H9 (cell line): Measurements from ENCODE around the gene MYL3. TPM values are rescaled to one million over a fixed set of nuclear protein-coding genes. Genes with fewer than 3 reads are reported as not detected.

Experiments
- DNase-seq: peaks from one replicate; pipeline ENCODE4 v3.0.0-alpha.2; 2017
- H2AFZ ChIP-seq: one replicate; pipeline ENCODE4 v1.6.1; 2013; ENCODE audit warnings: mild to moderate bottlenecking, low read length, control low read depth, moderate library complexity
- H2AK5ac ChIP-seq: 2 replicates; pipeline ENCODE4 v1.6.1; 2013; ENCODE audit warnings: low read length, control low read depth, mixed read lengths; ENCODE audit not compliant: insufficient read length
- H2BK120ac ChIP-seq: one replicate; pipeline ENCODE4 v1.6.1; 2013; ENCODE audit warnings: low read depth, mild to moderate bottlenecking, low read length, control low read depth, inconsistent platforms; ENCODE audit not compliant: poor library complexity, severe bottlenecking
- H2BK12ac ChIP-seq: 2 replicates; pipeline ENCODE4 v1.6.1; 2013; ENCODE audit warnings: low read length, control low read depth, mixed read lengths, low read depth; ENCODE audit not compliant: insufficient read length
- H2BK15ac ChIP-seq: 2 replicates; pipeline ENCODE4 v1.6.1; 2013; ENCODE audit warnings: low read depth, low read length, control low read depth
- H2BK20ac ChIP-seq: one replicate; pipeline ENCODE4 v1.6.1; 2013; ENCODE audit warnings: low read depth, mild to moderate bottlenecking, low read length, control low read depth, inconsistent platforms; ENCODE audit not compliant: poor library complexity, severe bottlenecking
- H2BK5ac ChIP-seq: 2 replicates; pipeline ENCODE4 v1.6.1; 2013; ENCODE audit warnings: low read length, control low read depth, mixed read lengths; ENCODE audit not compliant: insufficient read length
- H3K14ac ChIP-seq: 2 replicates; pipeline ENCODE4 v1.6.1; 2013; ENCODE audit warnings: low read length, control low read depth; ENCODE audit not compliant: insufficient read depth
- H3K18ac ChIP-seq: 2 replicates; pipeline ENCODE4 v1.6.1; 2013; ENCODE audit warnings: low read depth, mild to moderate bottlenecking, mixed read lengths, low read length, control low read depth; ENCODE audit not compliant: insufficient read length
- H3K23ac ChIP-seq: 2 replicates; pipeline ENCODE4 v1.6.1; 2013; ENCODE audit warnings: low read length, control low read depth, mixed read lengths, low read depth; ENCODE audit not compliant: insufficient read length
- H3K23me2 ChIP-seq: 2 replicates; pipeline ENCODE4 v1.6.1; 2013; ENCODE audit warnings: low read depth, mild to moderate bottlenecking, mixed read lengths, low read length, control low read depth; ENCODE audit not compliant: insufficient read length, poor library complexity, severe bottlenecking
- H3K27ac ChIP-seq: 2 replicates; pipeline ENCODE4 v1.5.1; 2013; ENCODE audit warnings: low read length, control low read depth, mixed read lengths, low read depth; ENCODE audit not compliant: insufficient read length
- H3K27me3 ChIP-seq: 2 replicates; pipeline ENCODE4 v1.6.1; 2013; ENCODE audit warnings: low read length, control low read depth, inconsistent platforms; ENCODE audit not compliant: insufficient read depth
- H3K4ac ChIP-seq: 2 replicates; pipeline ENCODE4 v1.6.1; 2013; ENCODE audit warnings: low read depth, mild to moderate bottlenecking, control low read depth, inconsistent platforms, low read length, moderate library complexity
- H3K4me1 ChIP-seq: 2 replicates; pipeline ENCODE4 v1.6.1; 2013; ENCODE audit warnings: low read length, control low read depth, inconsistent platforms; ENCODE audit not compliant: insufficient read depth
- H3K4me2 ChIP-seq: 2 replicates; pipeline ENCODE4 v1.6.1; 2013; ENCODE audit warnings: low read length, control low read depth, mixed read lengths; ENCODE audit not compliant: insufficient read length, insufficient read depth
- H3K56ac ChIP-seq: 2 replicates; pipeline ENCODE4 v1.6.1; 2013; ENCODE audit warnings: low read depth, mild to moderate bottlenecking, mixed read lengths, low read length, control low read depth; ENCODE audit not compliant: insufficient read length
- H3K79me1 ChIP-seq: 2 replicates; pipeline ENCODE4 v1.6.1; 2013; ENCODE audit warnings: low read depth, mild to moderate bottlenecking, moderate library complexity, low read length, control low read depth, inconsistent platforms; ENCODE audit not compliant: insufficient read depth, poor library complexity, severe bottlenecking
- H3K79me2 ChIP-seq: 2 replicates; pipeline ENCODE4 v1.6.1; 2013; ENCODE audit warnings: low read length, control low read depth, inconsistent platforms; ENCODE audit not compliant: insufficient read depth
- H3K9ac ChIP-seq: 2 replicates; pipeline ENCODE4 v1.6.1; 2013; ENCODE audit warnings: low read length, control low read depth, mixed read lengths; ENCODE audit not compliant: insufficient read length; ENCODE audit errors: extremely low read depth
- H3K9me3 ChIP-seq: one replicate; pipeline ENCODE4 v1.6.1; 2013; ENCODE audit warnings: low read depth, low read length, inconsistent platforms; ENCODE audit not compliant: control insufficient read depth
- H3T11ph ChIP-seq: one replicate; pipeline ENCODE4 v1.6.1; 2013; ENCODE audit warnings: mild to moderate bottlenecking, low read length, control low read depth, inconsistent platforms
- H4K20me1 ChIP-seq: one replicate; pipeline ENCODE4 v1.6.1; 2013; ENCODE audit not compliant: control insufficient read depth, insufficient read length, insufficient read depth
- H4K5ac ChIP-seq: 2 replicates; pipeline ENCODE4 v1.6.1; 2013; ENCODE audit warnings: low read depth, mild to moderate bottlenecking, mixed read lengths, low read length, control low read depth; ENCODE audit not compliant: insufficient read length
- H4K8ac ChIP-seq: replicated peaks from 2 replicates; pipeline ENCODE4 v1.6.1; 2013; ENCODE audit warnings: low read length, control low read depth, mixed read lengths, low read depth; ENCODE audit not compliant: insufficient read length
- H4K91ac ChIP-seq: 2 replicates; pipeline ENCODE4 v1.6.1; 2013; ENCODE audit warnings: low read depth, mild to moderate bottlenecking, moderate library complexity, mixed read lengths, low read length, control low read depth; ENCODE audit not compliant: insufficient read length
- H3K27ac Mint-ChIP-seq, 3 experiments: 2 replicates in 2 of 3; 3 replicates in 1 of 3; pipeline ENCODE4 v1.8.0; 2020 to 2021; ENCODE audit warnings: mixed read lengths in 3 of 3, mild to moderate bottlenecking in 1 of 3, moderate library complexity in 1 of 3
- H3K27me3 Mint-ChIP-seq: 2 replicates; pipeline ENCODE4 v1.8.0; 2021; ENCODE audit warnings: low read depth, mild to moderate bottlenecking, moderate library complexity, mixed read lengths
- H3K36me3 Mint-ChIP-seq, 3 experiments: 2 replicates in 2 of 3; 3 replicates in 1 of 3; pipeline ENCODE4 v1.8.0; 2020 to 2021; ENCODE audit warnings: low read depth in 3 of 3, mixed read lengths in 3 of 3; ENCODE audit not compliant: insufficient read depth in 1 of 3
- H3K4me1 Mint-ChIP-seq, 2 experiments: 2 replicates each; pipeline ENCODE4 v1.8.0; 2020; ENCODE audit warnings: mixed read lengths in 2 of 2
- H3K4me3 Mint-ChIP-seq, 2 experiments: 2 replicates in 1 of 2; 3 replicates in 1 of 2; pipeline ENCODE4 v1.8.0; 2020 to 2021; ENCODE audit warnings: mild to moderate bottlenecking in 2 of 2, mixed read lengths in 2 of 2, moderate library complexity in 1 of 2
- H3K9me3 Mint-ChIP-seq, 2 experiments: 2 replicates in 1 of 2; 3 replicates in 1 of 2; pipeline ENCODE4 v1.8.0; 2020; ENCODE audit warnings: mild to moderate bottlenecking in 2 of 2, mixed read lengths in 2 of 2, moderate library complexity in 1 of 2
- WGBS: extraction: QIAGEN DNeasy Blood & Tissue Kit; methylation state at CpG from one replicate; pipeline ENCODE4 v1.1.7; 2013; ENCODE audit warnings: missing lambda C conversion rate, low lambda C conversion rate, mixed read lengths; ENCODE audit not compliant: insufficient read length; ENCODE audit errors: extremely low coverage; 5-methylcytosine and 5-hydroxymethylcytosine counted together
- total RNA-seq: library from RNA; stranded (reverse); gene quantifications from 2 replicates; pipeline ENCODE4 v1.2.1, GENCODE V29; 2021
- TF ChIP-seq, protein P1 (sequence below): fragments of 200-600 bp; sonication (generic); conservative IDR thresholded peaks from 3 replicates; pipeline ENCODE4 v1.8.0; 2021; ENCODE audit warnings: antibody characterized with exemption, mild to moderate bottlenecking

MYL3 gene
- total RNA-seq, 1 experiment from 2014 or later: 0.24 TPM

- no peak overlapping the region for H4K8ac ChIP-seq
- H3T11ph ChIP-seq: no peak overlapping the region
- no peaks in the 10 kb centered on the region for H3K79me2 ChIP-seq
- H2BK5ac ChIP-seq: no peak overlapping the region
- Mint-ChIP-seq H3K9me3 (no peaks in the 10 kb centered on the region; a peak in 1 of 5 replicates), H3K27me3 (peaks cover 28% of the 10 kb centered on the region), H3K4me3 (no peak overlapping the region), H3K4me1 (peaks cover 8 to 19% of the 10 kb centered on the region in 2 experiments), H3K36me3 (no peaks in the 10 kb centered on the region), H3K27ac (no peak overlapping the region)
- H3K14ac ChIP-seq: no peak overlapping the region
- no peak overlapping the region for H2BK12ac ChIP-seq
- H2BK20ac ChIP-seq: no peak overlapping the region
- no CpG with 5 or more reads among the region's 10 CpGs for WGBS
- H3K18ac ChIP-seq: no peak overlapping the region
- TF ChIP-seq, protein P1, sequence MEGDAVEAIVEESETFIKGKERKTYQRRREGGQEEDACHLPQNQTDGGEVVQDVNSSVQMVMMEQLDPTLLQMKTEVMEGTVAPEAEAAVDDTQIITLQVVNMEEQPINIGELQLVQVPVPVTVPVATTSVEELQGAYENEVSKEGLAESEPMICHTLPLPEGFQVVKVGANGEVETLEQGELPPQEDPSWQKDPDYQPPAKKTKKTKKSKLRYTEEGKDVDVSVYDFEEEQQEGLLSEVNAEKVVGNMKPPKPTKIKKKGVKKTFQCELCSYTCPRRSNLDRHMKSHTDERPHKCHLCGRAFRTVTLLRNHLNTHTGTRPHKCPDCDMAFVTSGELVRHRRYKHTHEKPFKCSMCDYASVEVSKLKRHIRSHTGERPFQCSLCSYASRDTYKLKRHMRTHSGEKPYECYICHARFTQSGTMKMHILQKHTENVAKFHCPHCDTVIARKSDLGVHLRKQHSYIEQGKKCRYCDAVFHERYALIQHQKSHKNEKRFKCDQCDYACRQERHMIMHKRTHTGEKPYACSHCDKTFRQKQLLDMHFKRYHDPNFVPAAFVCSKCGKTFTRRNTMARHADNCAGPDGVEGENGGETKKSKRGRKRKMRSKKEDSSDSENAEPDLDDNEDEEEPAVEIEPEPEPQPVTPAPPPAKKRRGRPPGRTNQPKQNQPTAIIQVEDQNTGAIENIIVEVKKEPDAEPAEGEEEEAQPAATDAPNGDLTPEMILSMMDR: no peak
- no peak overlapping the region for H2AK5ac ChIP-seq
- no peak overlapping the region for H2BK15ac ChIP-seq
- no peak overlapping the region for H3K23ac ChIP-seq
- H3K9me3 ChIP-seq: no peaks in the 10 kb centered on the region
- H3K4me1 ChIP-seq: no peaks in the 10 kb centered on the region
- H4K5ac ChIP-seq: no peak overlapping the region
- no peaks in the 10 kb centered on the region for H3K79me1 ChIP-seq
- no peak overlapping the region for H3K56ac ChIP-seq
- no peaks in the 10 kb centered on the region for H3K27me3 ChIP-seq
- no peak for DNase-seq
- H3K4ac ChIP-seq: no peak overlapping the region
- no peaks in the 10 kb centered on the region for H3K23me2 ChIP-seq
- no peak overlapping the region for H4K91ac ChIP-seq
- H2AFZ ChIP-seq: no peak overlapping the region
- H2BK120ac ChIP-seq: no peak overlapping the region
- no peaks in the 10 kb centered on the region for H4K20me1 ChIP-seq
- no peak overlapping the region for H3K4me2 ChIP-seq
- H3K27ac ChIP-seq: no peak overlapping the region
- H3K9ac ChIP-seq: no peak overlapping the region
These were observed 2.2 kb downstream of the MYL3 start for GRCh38 chr3:46860810-46861604.
